Effector CD8-positive, alpha-beta T cell (primary cell): Measurements from ENCODE around the gene PSMB11.

Source experiments
- DNase-seq: peaks from one replicate; lab custom pipeline; 2025; lab: John Stamatoyannopoulos, UW

Gene PSMB11

DNA sequence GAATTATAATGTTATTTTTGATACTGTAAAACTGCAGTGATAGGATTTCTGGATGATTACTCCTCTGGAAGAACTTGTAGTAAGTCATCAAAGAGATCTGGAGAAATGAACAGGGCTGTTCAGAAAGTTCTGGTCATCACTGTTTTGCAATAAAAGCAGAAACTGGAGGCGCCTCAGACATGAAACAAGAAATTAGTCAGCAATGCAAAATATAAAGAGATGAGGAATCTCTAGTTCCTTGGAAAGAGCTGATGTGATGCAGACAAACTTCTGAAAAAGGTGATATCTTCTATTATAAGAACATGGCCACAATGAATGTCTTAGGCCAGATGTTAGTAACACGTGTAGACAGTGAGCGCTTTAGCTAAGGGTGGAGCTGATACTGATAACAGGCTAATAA is 43.4 kb downstream of the PSMB11 start:
- DNase-seq, result no peak

- no peak for DNase-seq
Observed at GRCh38 chr14:23086565-23086964, 44.6 kb downstream of the PSMB11 start.

- DNase-seq, result no peak
Observed at GRCh38 chr14:23089498-23090253, 47.7 kb downstream of the PSMB11 start.

GRCh38 chr14:23090254-23090636 is 48.2 kb downstream of the PSMB11 start:
- DNase-seq, result no peak

DNA sequence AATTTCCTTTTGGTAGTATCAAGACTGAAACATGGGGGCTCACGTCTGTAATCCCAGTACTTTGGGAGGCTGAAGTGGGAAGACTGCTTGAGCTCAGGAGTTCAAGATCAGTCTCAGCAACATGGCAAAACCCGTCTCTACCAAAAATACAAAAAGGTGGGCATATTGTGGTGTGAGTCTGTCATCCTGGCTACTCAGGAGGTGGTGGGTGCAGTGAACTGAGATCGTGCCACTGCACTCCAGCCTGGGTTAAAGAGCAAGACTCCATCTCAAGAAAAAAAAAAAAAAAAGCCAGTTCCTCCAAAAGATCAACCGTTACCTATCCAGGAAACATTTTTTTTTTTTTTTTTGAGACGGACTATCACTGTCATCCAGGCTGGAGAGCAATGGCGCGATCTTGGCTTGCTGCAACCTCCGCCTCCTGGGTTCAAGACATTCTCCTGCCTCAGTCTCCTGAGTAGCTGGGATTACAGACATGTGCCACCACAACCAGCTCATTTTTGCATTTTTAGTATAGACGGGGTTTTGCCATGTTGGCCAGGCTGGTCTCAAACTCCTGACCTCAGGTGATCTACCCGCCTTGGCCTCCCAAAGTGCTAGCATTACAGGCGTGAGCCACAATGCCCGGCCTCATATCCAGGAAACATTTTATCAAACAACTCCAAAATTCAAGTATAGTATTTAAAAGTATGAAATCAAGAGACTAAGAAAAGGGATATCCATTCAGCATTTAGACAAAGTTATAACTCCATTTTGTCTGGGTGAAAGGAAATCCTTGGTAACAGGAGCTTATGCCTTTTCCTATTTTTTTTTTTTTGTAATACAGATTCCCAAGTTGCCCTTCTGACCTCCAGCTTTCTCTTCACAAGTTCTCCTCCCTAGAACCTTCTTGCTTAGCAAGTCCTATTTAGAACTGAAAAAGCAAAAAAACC is 49.5 kb downstream of the PSMB11 start:
- no peak for DNase-seq

DNA sequence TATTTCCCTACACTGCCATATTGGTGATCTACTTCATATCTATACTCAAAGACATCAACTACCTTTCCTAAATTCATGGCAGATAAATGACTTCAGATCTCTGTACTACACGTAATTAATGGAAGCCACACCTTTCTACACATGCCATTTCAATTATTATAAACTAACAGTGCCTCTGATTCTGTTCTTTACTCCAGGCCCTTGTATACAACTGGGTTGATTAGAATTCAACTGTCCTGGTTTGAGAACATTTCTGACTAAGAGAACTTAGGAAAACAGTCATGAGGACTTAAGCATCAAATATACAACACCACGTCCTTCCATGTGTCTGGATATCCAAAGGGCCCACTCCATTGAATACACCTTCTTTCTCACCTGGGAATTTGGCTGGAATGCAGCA is 51.1 kb downstream of the PSMB11 start:
- no peak for DNase-seq

DNA sequence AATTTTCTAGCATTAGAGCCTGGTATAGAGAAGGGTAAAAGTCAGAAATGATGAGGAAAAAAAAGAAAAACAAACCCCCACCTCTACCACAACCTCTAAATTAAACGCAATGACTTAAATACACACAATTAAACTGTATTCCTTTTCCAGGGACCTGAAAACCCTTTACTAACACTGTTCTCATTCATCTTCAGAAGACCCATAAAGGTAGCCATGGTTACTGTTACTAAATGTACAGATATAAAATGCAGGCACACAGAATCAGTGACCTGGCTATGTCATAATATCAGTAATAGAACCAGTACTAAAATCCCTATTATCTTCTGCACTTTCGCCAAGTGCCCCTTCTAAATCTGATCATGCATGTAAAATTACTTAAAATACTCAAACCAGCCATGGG is 51.5 kb downstream of the PSMB11 start:
- DNase-seq, result no peak
